Upper lobe of left lung (tissue), 6 donors: Measurements from ENCODE around the gene DPP6. TPM values are rescaled to one million over a fixed set of nuclear protein-coding genes. Genes with fewer than 3 reads are reported as not detected.

Experiments
- ATAC-seq, 2 donors: fragments of 200-7000 bp; cut with Tn5 transposase; one replicate each; pipeline ENCODE4 v1.9.1; 2022; ENCODE audit warnings: mild to moderate bottlenecking in 2 of 2, moderate library complexity in 2 of 2; ENCODE audit not compliant: low FRiP score in 2 of 2
- DNase-seq, 2 donors: peaks; one replicate each; pipeline ENCODE4 v3.0.0-alpha.2; 2019 to 2020
- H3K27ac ChIP-seq, 4 donors: fragments of 200-600 bp; sonication (generic); one replicate each; pipeline ENCODE4 v1.5.1; 2016 to 2019
- H3K27me3 ChIP-seq, 4 donors: fragments of 200-600 bp; sonication (generic); one replicate each; pipeline ENCODE4 v1.5.1; 2017 to 2019
- H3K36me3 ChIP-seq, 4 donors: fragments of 200-600 bp; sonication (generic); one replicate each; pipeline ENCODE4 v1.5.1; 2016 to 2019
- H3K4me1 ChIP-seq, 4 donors: fragments of 200-600 bp; sonication (generic); one replicate each; pipeline ENCODE4 v1.5.1; 2018 to 2019
- H3K4me3 ChIP-seq, 4 donors: fragments of 200-600 bp; sonication (generic); one replicate each; pipeline ENCODE4 v1.5.1; 2017 to 2019; ENCODE audit warnings: mild to moderate bottlenecking in 2 of 4, moderate library complexity in 1 of 4
- H3K9me3 ChIP-seq, 4 donors: fragments of 200-600 bp; sonication (generic); one replicate each; pipeline ENCODE4 v1.5.1; 2018 to 2019
- EP300 ChIP-seq, 4 donors: sonication (generic); formaldehyde crosslinking; IDR thresholded peaks; one replicate each; pipeline ENCODE4 v1.5.1; 2017; ENCODE audit warnings: antibody characterized with exemption in 4 of 4, control low read depth in 2 of 4
- POLR2A ChIP-seq, 4 donors: fragments of 450-650 bp; IDR thresholded peaks; one replicate each; pipeline ENCODE4 v1.5.1; 2016 to 2017; ENCODE audit warnings: antibody characterized with exemption in 4 of 4, mild to moderate bottlenecking in 2 of 4
- POLR2AphosphoS5 ChIP-seq, 2 donors: sonication (generic); formaldehyde crosslinking; IDR thresholded peaks; one replicate each; pipeline ENCODE4 v1.5.1; 2017; ENCODE audit warnings: antibody characterized with exemption in 2 of 2
- WGBS, 2 donors: methylation state at CpG; one replicate each; pipeline ENCODE4 v1.1.5; 2017 to 2018; 5-methylcytosine and 5-hydroxymethylcytosine counted together
- total RNA-seq, 6 donors: library from RNA; depleted of rRNA in 4 of 6; stranded (reverse); fragments of >200 nt in 4 of 6; gene quantifications; one replicate each; pipeline versions ENCODE4 v1.1.0 to v1.2.1, GENCODE V29; 2016 to 2021
- TF ChIP-seq, protein P1 (sequence below), 6 experiments: fragments of 450-650 bp in 4 of 6; fragments of 200-600 bp in 2 of 6; sonication (generic) in 2 of 6; IDR thresholded peaks; one replicate each; pipeline ENCODE4 v1.5.1; 2016 to 2019; ENCODE audit warnings: antibody characterized with exemption in 6 of 6
- donor health status: DM: no; HTN: no; CAD: no; lungs with moderate emphysema.
- donor health status: DM: no; HTN: yes; CAD: no; lungs with severe emphysema.

The DPP6 gene
- total RNA-seq, 6 donors from 2014 or later, result 0.49 to 3.1 (median 0.86) TPM; not detected in 2

GRCh38 chr7:154859747-154860620 is 807.8 kb downstream of the DPP6 start:
- DNase-seq, result no peak
- TF ChIP-seq POLR2AphosphoS5 (IDR thresholded peaks at IDR 0.05) (no peak), EP300 (IDR thresholded peaks at IDR 0.05) (no peak), POLR2A (IDR thresholded peaks at IDR 0.05) (no peak)
- TF ChIP-seq, protein P1, sequence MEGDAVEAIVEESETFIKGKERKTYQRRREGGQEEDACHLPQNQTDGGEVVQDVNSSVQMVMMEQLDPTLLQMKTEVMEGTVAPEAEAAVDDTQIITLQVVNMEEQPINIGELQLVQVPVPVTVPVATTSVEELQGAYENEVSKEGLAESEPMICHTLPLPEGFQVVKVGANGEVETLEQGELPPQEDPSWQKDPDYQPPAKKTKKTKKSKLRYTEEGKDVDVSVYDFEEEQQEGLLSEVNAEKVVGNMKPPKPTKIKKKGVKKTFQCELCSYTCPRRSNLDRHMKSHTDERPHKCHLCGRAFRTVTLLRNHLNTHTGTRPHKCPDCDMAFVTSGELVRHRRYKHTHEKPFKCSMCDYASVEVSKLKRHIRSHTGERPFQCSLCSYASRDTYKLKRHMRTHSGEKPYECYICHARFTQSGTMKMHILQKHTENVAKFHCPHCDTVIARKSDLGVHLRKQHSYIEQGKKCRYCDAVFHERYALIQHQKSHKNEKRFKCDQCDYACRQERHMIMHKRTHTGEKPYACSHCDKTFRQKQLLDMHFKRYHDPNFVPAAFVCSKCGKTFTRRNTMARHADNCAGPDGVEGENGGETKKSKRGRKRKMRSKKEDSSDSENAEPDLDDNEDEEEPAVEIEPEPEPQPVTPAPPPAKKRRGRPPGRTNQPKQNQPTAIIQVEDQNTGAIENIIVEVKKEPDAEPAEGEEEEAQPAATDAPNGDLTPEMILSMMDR (IDR thresholded peaks at IDR 0.05), result no peak
- WGBS, 2 donors, result 90 to 94% methylated on average over 18 to 20 of the region's 21 CpGs
- H3K9me3 ChIP-seq, result no peaks in the 10 kb centered on the region
- no peak overlapping the region for H3K27ac ChIP-seq
- no peaks in the 10 kb centered on the region for H3K4me1 ChIP-seq
- no peak overlapping the region for H3K4me3 ChIP-seq
- no peak for ATAC-seq
- no peaks in the 10 kb centered on the region for H3K36me3 ChIP-seq
- no peaks in the 10 kb centered on the region for H3K27me3 ChIP-seq

GRCh38 chr7:154860621-154861375 is 808.6 kb downstream of the DPP6 start:
- H3K9me3 ChIP-seq, result no peaks in the 10 kb centered on the region
- 93 to 99% methylated on average over 3 to 7 of the region's 7 CpGs for WGBS, 2 donors

DNA sequence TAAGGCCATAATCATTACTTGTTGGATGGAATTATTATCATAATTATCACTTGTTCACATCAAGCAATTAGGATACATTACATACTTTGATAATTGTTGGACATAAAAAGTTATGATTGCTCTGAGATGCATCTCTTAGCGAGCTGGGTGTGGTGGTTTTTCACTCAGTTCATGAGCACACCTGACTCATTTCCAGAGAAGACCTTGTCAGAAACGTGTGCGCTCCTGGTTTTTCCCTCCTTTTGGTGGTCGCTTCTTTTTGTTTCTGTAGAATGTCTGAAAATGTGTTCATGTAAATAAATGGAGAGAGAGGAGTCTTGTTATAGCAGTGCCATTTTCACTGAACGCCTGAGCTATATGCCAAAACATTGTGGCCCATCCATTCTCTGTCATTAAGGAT is 809.4 kb downstream of the DPP6 start:
- H3K27me3 ChIP-seq, result no peaks in the 10 kb centered on the region
- ATAC-seq, result no peak
- H3K36me3 ChIP-seq, result no peaks in the 10 kb centered on the region
- no peaks in the 10 kb centered on the region for H3K9me3 ChIP-seq
- no peak overlapping the region for H3K4me3 ChIP-seq
- no peak for TF ChIP-seq POLR2AphosphoS5 (IDR thresholded peaks at IDR 0.05)
- 67 to 78% methylated on average over 5 of the region's 5 CpGs for WGBS, 2 donors
- no peak overlapping the region for H3K27ac ChIP-seq
- DNase-seq, result no peak
- H3K4me1 ChIP-seq, result no peaks in the 10 kb centered on the region

More at GRCh38 chr7:154860621-154861375, 808.6 kb downstream of the DPP6 start:
- no peak overlapping the region for H3K27ac ChIP-seq
- H3K27me3 ChIP-seq, result no peaks in the 10 kb centered on the region
- ATAC-seq (no peak), DNase-seq (no peak)
- TF ChIP-seq, protein P1 (IDR thresholded peaks at IDR 0.05), result no peak
- TF ChIP-seq POLR2A (IDR thresholded peaks at IDR 0.05) (no peak), POLR2AphosphoS5 (IDR thresholded peaks at IDR 0.05) (no peak), EP300 (IDR thresholded peaks at IDR 0.05) (no peak)
- no peak overlapping the region for H3K4me3 ChIP-seq
- H3K4me1 ChIP-seq, result no peaks in the 10 kb centered on the region
- no peaks in the 10 kb centered on the region for H3K36me3 ChIP-seq

DNA sequence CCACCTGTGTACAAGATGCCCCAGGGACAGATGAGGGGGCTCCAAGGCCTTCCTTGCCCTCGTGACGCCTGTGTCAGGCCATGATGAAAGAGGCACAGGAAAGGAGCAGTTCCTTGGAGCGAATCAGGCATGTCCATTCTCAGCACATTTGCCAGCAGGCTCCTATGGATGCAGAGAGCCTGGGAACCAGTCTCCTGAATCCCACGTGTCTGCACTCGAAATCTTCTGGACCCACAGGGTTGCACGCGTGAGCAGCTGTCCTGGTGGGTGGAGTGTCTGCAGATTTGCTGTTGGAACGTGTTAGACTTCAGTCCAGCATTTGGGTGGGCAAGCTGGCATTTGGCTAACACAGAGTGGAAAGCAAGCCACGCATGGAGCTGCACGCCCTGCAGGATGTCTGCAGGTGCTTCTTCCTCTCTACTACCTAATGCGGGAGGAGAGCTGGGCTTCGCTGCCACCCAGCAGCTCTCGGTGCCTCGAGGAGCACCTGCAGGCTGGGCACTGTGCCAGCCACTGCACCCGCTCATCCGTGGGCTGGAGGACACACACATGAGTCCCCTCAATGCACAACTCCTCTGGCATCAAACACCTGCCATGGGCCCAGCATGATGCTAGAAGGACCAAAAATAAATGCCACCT is 810.1 kb downstream of the DPP6 start:
- 80 to 81% methylated on average over 6 to 16 of the region's 16 CpGs for WGBS, 2 donors
- no peak overlapping the region for H3K27ac ChIP-seq
- no peaks in the 10 kb centered on the region for H3K27me3 ChIP-seq
- H3K9me3 ChIP-seq, result no peaks in the 10 kb centered on the region
- DNase-seq (no peak), ATAC-seq (no peak)
- no peak overlapping the region for H3K4me3 ChIP-seq
- TF ChIP-seq, protein P1 (IDR thresholded peaks at IDR 0.05), result no peak
- TF ChIP-seq EP300 (IDR thresholded peaks at IDR 0.05) (no peak), POLR2A (IDR thresholded peaks at IDR 0.05) (no peak), POLR2AphosphoS5 (IDR thresholded peaks at IDR 0.05) (no peak)
- H3K4me1 ChIP-seq, result no peaks in the 10 kb centered on the region
- H3K36me3 ChIP-seq, result no peaks in the 10 kb centered on the region
